ENCODE data around the gene LRP1-AS.

Gene LRP1-AS

GRCh38 chr12:57096748-57097553 lies 50.5 kb downstream of the LRP1-AS start:
- peaks cover 62% of the 10 kb centered on the region for H3K4me1 Mint-ChIP-seq
- H3K36me3 Mint-ChIP-seq (ENCODE audit: low read depth) = peaks cover 76% of the 10 kb centered on the region
- no peaks in the 10 kb centered on the region for H3K9me3 Mint-ChIP-seq
- TF ChIP-seq, protein P1, sequence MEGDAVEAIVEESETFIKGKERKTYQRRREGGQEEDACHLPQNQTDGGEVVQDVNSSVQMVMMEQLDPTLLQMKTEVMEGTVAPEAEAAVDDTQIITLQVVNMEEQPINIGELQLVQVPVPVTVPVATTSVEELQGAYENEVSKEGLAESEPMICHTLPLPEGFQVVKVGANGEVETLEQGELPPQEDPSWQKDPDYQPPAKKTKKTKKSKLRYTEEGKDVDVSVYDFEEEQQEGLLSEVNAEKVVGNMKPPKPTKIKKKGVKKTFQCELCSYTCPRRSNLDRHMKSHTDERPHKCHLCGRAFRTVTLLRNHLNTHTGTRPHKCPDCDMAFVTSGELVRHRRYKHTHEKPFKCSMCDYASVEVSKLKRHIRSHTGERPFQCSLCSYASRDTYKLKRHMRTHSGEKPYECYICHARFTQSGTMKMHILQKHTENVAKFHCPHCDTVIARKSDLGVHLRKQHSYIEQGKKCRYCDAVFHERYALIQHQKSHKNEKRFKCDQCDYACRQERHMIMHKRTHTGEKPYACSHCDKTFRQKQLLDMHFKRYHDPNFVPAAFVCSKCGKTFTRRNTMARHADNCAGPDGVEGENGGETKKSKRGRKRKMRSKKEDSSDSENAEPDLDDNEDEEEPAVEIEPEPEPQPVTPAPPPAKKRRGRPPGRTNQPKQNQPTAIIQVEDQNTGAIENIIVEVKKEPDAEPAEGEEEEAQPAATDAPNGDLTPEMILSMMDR (IDR thresholded peaks at IDR 0.05; ENCODE audit: unreplicated experiment in 3 of 3) = no peak
- H3K27ac Mint-ChIP-seq = peak overlapping the region in 2 of 3 experiments; percentile 30 to 92
- no peaks in the 10 kb centered on the region for H3K27me3 Mint-ChIP-seq (ENCODE audit: low read depth)
- no peak overlapping the region for H3K4me3 Mint-ChIP-seq

- peak overlapping the region; percentile 73 to 95 (median 92) for H3K27ac Mint-ChIP-seq
- TF ChIP-seq, protein P1 (IDR thresholded peaks at IDR 0.05; ENCODE audit: unreplicated experiment in 3 of 3) = no peak
- H3K27me3 Mint-ChIP-seq (ENCODE audit: low read depth) = no peaks in the 10 kb centered on the region
- H3K36me3 Mint-ChIP-seq (ENCODE audit: low read depth) = peaks cover 76% of the 10 kb centered on the region
- peak overlapping the region in 1 of 3 experiments; percentile 18 for H3K4me3 Mint-ChIP-seq
- peaks cover 69% of the 10 kb centered on the region for H3K4me1 Mint-ChIP-seq
- no peaks in the 10 kb centered on the region for H3K9me3 Mint-ChIP-seq
Measured at GRCh38 chr12:57096099-57096572, 51.3 kb downstream of the LRP1-AS start.

GRCh38 chr12:57095440-57095839 lies 52.0 kb downstream of the LRP1-AS start:
- Mint-ChIP-seq H3K4me3 (no peak overlapping the region), H3K27me3 (ENCODE audit: low read depth) (no peaks in the 10 kb centered on the region), H3K4me1 (peaks cover 76% of the 10 kb centered on the region), H3K36me3 (ENCODE audit: low read depth) (peaks cover 83% of the 10 kb centered on the region), H3K27ac (peak overlapping the region; percentile 73 to 95 (median 92)), H3K9me3 (no peaks in the 10 kb centered on the region)
- TF ChIP-seq, protein P1 (IDR thresholded peaks at IDR 0.05; ENCODE audit: unreplicated experiment in 3 of 3) = no peak
